ENCODE measurements around the gene DYNLRB1. TPM values are rescaled to one million over a fixed set of nuclear protein-coding genes. Genes with fewer than 3 reads are reported as not detected.

DYNLRB1 gene
- total and polyA plus RNA-seq, 9 of the 15 experiments (the other 6 are each of a cell fraction or from before 2014, with no cell fraction given): 48.7 to 358 (median 121) TPM

- TF ChIP-seq CHD7 (IDR thresholded peaks at IDR 0.05; ENCODE audit: low read depth, low read length) (no peak), DNMT1 (IDR thresholded peaks at IDR 0.05) (no peak), RFX7 (CRISPR knock-in tag; IDR thresholded peaks at IDR 0.05) (no peak), SETDB1 (IDR thresholded peaks at IDR 0.05; ENCODE audit: low read length) (no peak), TAF1 (IDR thresholded peaks at IDR 0.05; ENCODE audit: control insufficient read depth, extremely low read depth, insufficient read depth, low read length, severe bottlenecking) (no peak), CXXC5 (CRISPR knock-in tag; IDR thresholded peaks at IDR 0.05) (no peak), HDAC3 (IDR thresholded peaks at IDR 0.05; ENCODE audit: borderline replicate concordance, partially characterized antibody) (no peak), OTX1 (CRISPR knock-in tag; IDR thresholded peaks at IDR 0.05) (no peak), MBD2 (IDR thresholded peaks at IDR 0.05; ENCODE audit: borderline replicate concordance, low read depth) (no peak), TCFL5 (CRISPR knock-in tag; conservative IDR thresholded peaks at IDR 0.05) (no peak)
- TF ChIP-seq, protein P1, sequence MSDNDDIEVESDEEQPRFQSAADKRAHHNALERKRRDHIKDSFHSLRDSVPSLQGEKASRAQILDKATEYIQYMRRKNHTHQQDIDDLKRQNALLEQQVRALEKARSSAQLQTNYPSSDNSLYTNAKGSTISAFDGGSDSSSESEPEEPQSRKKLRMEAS (CRISPR knock-in tag; IDR thresholded peaks at IDR 0.05): no peak
- TF ChIP-seq, protein P2, sequence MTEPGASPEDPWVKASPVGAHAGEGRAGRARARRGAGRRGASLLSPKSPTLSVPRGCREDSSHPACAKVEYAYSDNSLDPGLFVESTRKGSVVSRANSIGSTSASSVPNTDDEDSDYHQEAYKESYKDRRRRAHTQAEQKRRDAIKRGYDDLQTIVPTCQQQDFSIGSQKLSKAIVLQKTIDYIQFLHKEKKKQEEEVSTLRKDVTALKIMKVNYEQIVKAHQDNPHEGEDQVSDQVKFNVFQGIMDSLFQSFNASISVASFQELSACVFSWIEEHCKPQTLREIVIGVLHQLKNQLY (CRISPR knock-in tag; conservative IDR thresholded peaks at IDR 0.05): no peak
Observed at GRCh38 chr20:34531608-34532265, 15.5 kb downstream of the DYNLRB1 start (continued).

Data from K562 (cell line).